Mesenchymal stem cell (in vitro differentiated cells and primary cell): ENCODE data around the gene PANX3.
A peak's percentile ranks its signal among the peaks of the same experiment; 100 is the strongest.

Source experiments
- DNase-seq: peaks from one replicate; pipeline ENCODE4 v3.0.0-alpha.2; 2013
- H2AFZ ChIP-seq: one replicate; pipeline ENCODE4 v1.6.1; 2013; ENCODE audit warnings: low read depth, mild to moderate bottlenecking, control low read depth, inconsistent platforms, low read length, moderate library complexity
- H2AK5ac ChIP-seq: 2 replicates; pipeline ENCODE4 v1.6.1; 2013; ENCODE audit warnings: low read length, moderate library complexity, mild to moderate bottlenecking, inconsistent platforms; ENCODE audit not compliant: severe bottlenecking
- H2BK120ac ChIP-seq: one replicate; pipeline ENCODE4 v1.6.1; 2013; ENCODE audit warnings: low read depth, mild to moderate bottlenecking, inconsistent platforms, low read length, moderate library complexity
- H2BK12ac ChIP-seq, 2 experiments: one replicate each; pipeline ENCODE4 v1.6.1; 2013; ENCODE audit warnings: inconsistent platforms in 2 of 2, low read length in 2 of 2, mild to moderate bottlenecking in 2 of 2, moderate library complexity in 2 of 2, control low read depth in 1 of 2
- H2BK15ac ChIP-seq: one replicate; pipeline ENCODE4 v1.6.1; 2013; ENCODE audit warnings: mild to moderate bottlenecking, low read depth, inconsistent platforms; ENCODE audit not compliant: poor library complexity, severe bottlenecking
- H2BK5ac ChIP-seq: 2 replicates; pipeline ENCODE4 v1.6.1; 2013; ENCODE audit warnings: low read depth, mild to moderate bottlenecking, low read length, control low read depth, inconsistent platforms; ENCODE audit not compliant: poor library complexity, severe bottlenecking
- H3K14ac ChIP-seq, 2 experiments: one replicate each; pipeline ENCODE4 v1.6.1; 2013; ENCODE audit warnings: inconsistent platforms in 2 of 2, low read length in 2 of 2, control low read depth in 1 of 2, mild to moderate bottlenecking in 1 of 2, moderate library complexity in 1 of 2
- H3K18ac ChIP-seq, 2 experiments: one replicate each; pipeline ENCODE4 v1.6.1; 2013; ENCODE audit warnings: inconsistent platforms in 2 of 2, low read length in 2 of 2, control low read depth in 1 of 2, low read depth in 1 of 2, mild to moderate bottlenecking in 1 of 2
- H3K23ac ChIP-seq, 2 experiments: one replicate each; pipeline ENCODE4 v1.6.1; 2013; ENCODE audit warnings: inconsistent platforms in 2 of 2, low read length in 2 of 2, mild to moderate bottlenecking in 2 of 2, moderate library complexity in 2 of 2, control low read depth in 1 of 2
- H3K27ac ChIP-seq: 2 replicates; pipeline ENCODE4 v1.5.1; 2013; ENCODE audit warnings: mild to moderate bottlenecking, moderate library complexity, low read length, control low read depth, inconsistent platforms; ENCODE audit not compliant: poor library complexity, severe bottlenecking
- H3K27me3 ChIP-seq, 2 experiments: 2 replicates each; pipeline versions ENCODE4 v1.6.1 to v1.7.0; 2013; ENCODE audit warnings: low read length in 2 of 2, mild to moderate bottlenecking in 2 of 2, moderate library complexity in 2 of 2, control low read depth in 1 of 2, inconsistent platforms in 1 of 2; ENCODE audit not compliant: control insufficient read depth in 1 of 2, insufficient read depth in 1 of 2
- H3K36me3 ChIP-seq, 2 experiments: 2 replicates each; pipeline versions ENCODE4 v1.6.1 to v1.7.0; 2013; ENCODE audit warnings: low read length in 2 of 2, control low read depth in 1 of 2, inconsistent platforms in 1 of 2, low read depth in 1 of 2, mild to moderate bottlenecking in 1 of 2; ENCODE audit not compliant: insufficient read depth in 2 of 2, control insufficient read depth in 1 of 2
- H3K4ac ChIP-seq, 2 experiments: one replicate each; pipeline ENCODE4 v1.6.1; 2013; ENCODE audit warnings: inconsistent platforms in 2 of 2, low read length in 2 of 2, mild to moderate bottlenecking in 2 of 2, moderate library complexity in 2 of 2, control low read depth in 1 of 2, low read depth in 1 of 2
- H3K4me1 ChIP-seq: 2 replicates; pipeline ENCODE4 v1.6.1; 2013; ENCODE audit warnings: low read depth, low read length, control low read depth; ENCODE audit not compliant: control insufficient read depth, insufficient read depth
- H3K4me2 ChIP-seq: 2 replicates; pipeline ENCODE4 v1.6.1; 2013; ENCODE audit warnings: low read length, mild to moderate bottlenecking, inconsistent platforms; ENCODE audit not compliant: poor library complexity, severe bottlenecking
- H3K4me3 ChIP-seq, 2 experiments: 2 replicates each; pipeline versions ENCODE4 v1.5.1 to v1.7.0; 2013; ENCODE audit warnings: low read length in 2 of 2, mild to moderate bottlenecking in 2 of 2, control low read depth in 1 of 2, low read depth in 1 of 2; ENCODE audit not compliant: insufficient read depth in 1 of 2
- H3K79me1 ChIP-seq: replicated peaks from 2 replicates; pipeline ENCODE4 v1.6.1; 2013; ENCODE audit warnings: mild to moderate bottlenecking, control low read depth, low read length, inconsistent platforms; ENCODE audit not compliant: poor library complexity, severe bottlenecking
- H3K9ac ChIP-seq: 2 replicates; pipeline ENCODE4 v1.7.0; 2013; ENCODE audit warnings: mild to moderate bottlenecking, low read length, moderate library complexity
- H3K9me3 ChIP-seq: 2 replicates; pipeline ENCODE4 v1.7.0; 2013; ENCODE audit warnings: mild to moderate bottlenecking, low read length; ENCODE audit not compliant: control insufficient read depth
- H4K8ac ChIP-seq: one replicate; pipeline ENCODE4 v1.6.1; 2013; ENCODE audit warnings: inconsistent platforms, mild to moderate bottlenecking, low read length, moderate library complexity
- H4K91ac ChIP-seq: one replicate; pipeline ENCODE4 v1.6.1; 2013; ENCODE audit warnings: mild to moderate bottlenecking, low read length, inconsistent platforms
- WGBS: methylation state at CpG from one replicate; pipeline ENCODE4 v1.1.7; 2013; ENCODE audit warnings: mixed read lengths; 5-methylcytosine and 5-hydroxymethylcytosine counted together

The PANX3 gene

GRCh38 chr11:124612045-124612444, 817 bp downstream of the PANX3 start:
- 81% methylated on average over 3 of the region's 3 CpGs for WGBS
- Histone ChIP-seq H3K27me3 (peaks cover 0 to 21% of the 10 kb centered on the region in 2 experiments), H2AK5ac (no peak overlapping the region), H4K91ac (no peak overlapping the region), H3K14ac (no peak overlapping the region), H3K79me1 (no peaks in the 10 kb centered on the region), H3K18ac (no peak overlapping the region), H3K9me3 (no peaks in the 10 kb centered on the region), H3K4ac (no peak overlapping the region), H3K4me3 (no peak overlapping the region), H2BK12ac (no peak overlapping the region), H2AFZ (no peak overlapping the region), H2BK120ac (no peak overlapping the region), H2BK5ac (no peak overlapping the region), H3K9ac (no peak overlapping the region), H3K4me2 (no peak overlapping the region), H3K23ac (no peak overlapping the region), H3K4me1 (no peaks in the 10 kb centered on the region), H3K27ac (no peak overlapping the region), H4K8ac (no peak overlapping the region), H2BK15ac (no peak overlapping the region), H3K36me3 (no peaks in the 10 kb centered on the region)
- DNase-seq, result no peak

DNA sequence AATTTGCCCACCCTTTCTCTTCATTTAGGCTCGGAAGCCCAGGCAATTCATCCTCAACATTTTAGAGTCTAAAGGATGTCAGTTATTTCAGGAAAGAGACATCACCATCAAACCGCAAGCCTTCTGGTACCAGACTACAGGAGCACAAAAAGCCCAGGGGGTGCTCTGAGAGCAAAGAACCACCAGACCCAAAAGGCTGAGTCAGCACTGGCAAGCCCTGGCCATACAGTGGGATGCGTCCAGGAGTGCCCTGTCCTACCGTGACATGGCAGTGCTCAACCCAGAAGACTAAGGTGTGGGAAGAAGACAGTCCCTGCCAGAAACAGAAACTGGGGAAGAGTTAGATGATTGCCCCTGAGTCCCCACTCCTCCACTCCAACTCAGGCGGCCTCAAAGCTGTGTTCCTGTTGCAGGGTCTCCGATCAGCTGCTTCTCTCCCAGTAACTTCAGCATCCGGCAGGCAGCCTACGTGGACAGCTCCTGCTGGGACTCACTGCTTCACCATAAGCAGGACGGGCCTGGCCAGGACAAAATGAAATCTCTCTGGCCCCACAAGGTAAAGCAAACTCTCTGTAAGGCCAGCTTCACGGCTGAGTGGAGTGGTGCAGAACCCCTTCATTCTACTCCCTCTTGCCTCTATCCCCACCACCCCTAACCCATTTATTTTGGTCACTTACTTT, 1.5 kb downstream of the PANX3 start:
- H3K79me1 ChIP-seq, result no peaks in the 10 kb centered on the region
- no peak overlapping the region for H2BK5ac ChIP-seq
- H4K8ac ChIP-seq, result no peak overlapping the region
- DNase-seq, result peak; percentile 9
- H3K23ac ChIP-seq, result peak overlapping the region in 1 of 2 experiments; percentile 72
- H3K4me1 ChIP-seq, result no peaks in the 10 kb centered on the region
- H3K27ac ChIP-seq, result no peak overlapping the region
- no peak overlapping the region for H3K4ac ChIP-seq
- no peak overlapping the region for H2BK15ac ChIP-seq
- peaks cover 0 to 27% of the 10 kb centered on the region in 2 experiments for H3K27me3 ChIP-seq
- H3K9me3 ChIP-seq, result no peaks in the 10 kb centered on the region
- no peak overlapping the region for H4K91ac ChIP-seq
- 73% methylated on average over 10 of the region's 10 CpGs for WGBS
- H3K4me3 ChIP-seq, result no peak overlapping the region
- no peak overlapping the region for H2AFZ ChIP-seq
- H2BK120ac ChIP-seq, result no peak overlapping the region
- H3K14ac ChIP-seq, result no peak overlapping the region
- no peak overlapping the region for H3K18ac ChIP-seq
- no peak overlapping the region for H3K4me2 ChIP-seq
- no peaks in the 10 kb centered on the region for H3K36me3 ChIP-seq
- no peak overlapping the region for H2AK5ac ChIP-seq
- H3K9ac ChIP-seq, result no peak overlapping the region
- no peak overlapping the region for H2BK12ac ChIP-seq

- no peak overlapping the region for H2BK120ac ChIP-seq
- no peak overlapping the region for H2AK5ac ChIP-seq
- 80% methylated on average over 5 of the region's 5 CpGs for WGBS
- no peak overlapping the region for H3K9ac ChIP-seq
- no peak overlapping the region for H2AFZ ChIP-seq
- H3K4me1 ChIP-seq, result no peaks in the 10 kb centered on the region
- H4K91ac ChIP-seq, result no peak overlapping the region
- no peak overlapping the region for H4K8ac ChIP-seq
- no peak overlapping the region for H2BK15ac ChIP-seq
- H3K14ac ChIP-seq, result no peak overlapping the region
- H3K36me3 ChIP-seq, result no peaks in the 10 kb centered on the region
- no peaks in the 10 kb centered on the region for H3K79me1 ChIP-seq
- no peak overlapping the region for H3K4ac ChIP-seq
- H3K27ac ChIP-seq, result no peak overlapping the region
- peaks cover 0 to 36% of the 10 kb centered on the region in 2 experiments for H3K27me3 ChIP-seq
- H3K4me3 ChIP-seq, result no peak overlapping the region
- no peak for DNase-seq
- no peak overlapping the region for H3K18ac ChIP-seq
- H3K4me2 ChIP-seq, result no peak overlapping the region
- no peaks in the 10 kb centered on the region for H3K9me3 ChIP-seq
- H2BK12ac ChIP-seq, result no peak overlapping the region
- H3K23ac ChIP-seq, result no peak overlapping the region
- H2BK5ac ChIP-seq, result no peak overlapping the region
Measured at GRCh38 chr11:124618863-124619262, 7.6 kb downstream of the PANX3 start.

GRCh38 chr11:124622531-124623451, 11.6 kb downstream of the PANX3 start, which contains the start of gene TBRG1:
TSS of gene TBRG1 (plus strand) at chr11:124622864. CDS start at chr11:124623084, 220 bp downstream.
- no peak within 1 kb of the TSS for H2AK5ac ChIP-seq
- H4K91ac ChIP-seq, result peak within 1 kb of the TSS; percentile 6
- peak within 1 kb of the TSS; percentile 78 for H2AFZ ChIP-seq
- H3K4me3 ChIP-seq, result peak within 1 kb of the TSS; percentile 84 to 98
- DNase-seq, result peak; percentile 96
- H4K8ac ChIP-seq, result peak within 1 kb of the TSS; percentile 95
- WGBS, result under 1% methylated on average over 54 of the region's 57 CpGs
- H3K4me1 ChIP-seq, result peaks cover 1% of the 10 kb centered on the region
- peaks cover 13 to 30% of the 10 kb centered on the region in 2 experiments for H3K36me3 ChIP-seq
- H3K27ac ChIP-seq, result peak within 1 kb of the TSS; percentile 71
- no peak within 1 kb of the TSS for H2BK12ac ChIP-seq
- peaks cover 20% of the 10 kb centered on the region for H3K79me1 ChIP-seq
- peak within 1 kb of the TSS; percentile 61 for H2BK120ac ChIP-seq
- H3K9ac ChIP-seq, result peak within 1 kb of the TSS; percentile 98
- no peak within 1 kb of the TSS for H2BK5ac ChIP-seq
- H3K4ac ChIP-seq, result peak within 1 kb of the TSS; percentile 15 to 83
- peak within 1 kb of the TSS; percentile 72 for H3K4me2 ChIP-seq
- peak within 1 kb of the TSS; percentile 62 to 79 for H3K18ac ChIP-seq
- H3K27me3 ChIP-seq, result peaks cover 0 to 23% of the 10 kb centered on the region in 2 experiments
- peak within 1 kb of the TSS; percentile 84 for H2BK15ac ChIP-seq
- H3K23ac ChIP-seq, result no peak within 1 kb of the TSS
- no peaks in the 10 kb centered on the region for H3K9me3 ChIP-seq
- H3K14ac ChIP-seq, result peak within 1 kb of the TSS in 1 of 2 experiments; percentile 83
